ENCODE results near the gene TMEM205. TPM values are rescaled to one million over a fixed set of nuclear protein-coding genes. Genes with fewer than 3 reads are reported as not detected.

Gene TMEM205
- total and polyA plus RNA-seq, 7 donors: 11.1 to 291 (median 131) TPM

DNA sequence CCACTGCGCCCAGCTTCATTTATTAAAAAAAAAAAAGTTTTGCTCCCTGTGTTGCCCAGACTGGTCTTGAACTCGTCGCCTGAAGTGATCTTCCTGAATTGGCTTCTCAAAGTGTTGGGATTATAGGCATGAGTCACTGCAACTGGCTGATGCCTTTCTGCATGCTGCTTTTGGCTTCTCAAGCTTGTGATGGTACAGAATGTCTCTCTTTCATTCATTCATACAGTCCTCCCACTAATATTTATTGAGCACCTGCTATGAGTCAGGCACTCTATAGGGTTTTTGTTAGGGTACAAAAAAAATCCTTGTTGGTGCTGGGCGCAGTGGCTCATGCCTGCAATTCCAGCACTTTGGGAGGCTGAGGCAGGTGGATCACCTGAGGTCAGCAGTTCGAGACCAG, 41.1 kb downstream of the TMEM205 start:
- intact Hi-C loops (cut with DNase I): no loop called here
- H3K4me1 ChIP-seq: no peaks in the 10 kb centered on the region
- no peaks in the 10 kb centered on the region for H3K27me3 ChIP-seq
- H3K27ac ChIP-seq: no peak overlapping the region
- TF ChIP-seq, protein P1, sequence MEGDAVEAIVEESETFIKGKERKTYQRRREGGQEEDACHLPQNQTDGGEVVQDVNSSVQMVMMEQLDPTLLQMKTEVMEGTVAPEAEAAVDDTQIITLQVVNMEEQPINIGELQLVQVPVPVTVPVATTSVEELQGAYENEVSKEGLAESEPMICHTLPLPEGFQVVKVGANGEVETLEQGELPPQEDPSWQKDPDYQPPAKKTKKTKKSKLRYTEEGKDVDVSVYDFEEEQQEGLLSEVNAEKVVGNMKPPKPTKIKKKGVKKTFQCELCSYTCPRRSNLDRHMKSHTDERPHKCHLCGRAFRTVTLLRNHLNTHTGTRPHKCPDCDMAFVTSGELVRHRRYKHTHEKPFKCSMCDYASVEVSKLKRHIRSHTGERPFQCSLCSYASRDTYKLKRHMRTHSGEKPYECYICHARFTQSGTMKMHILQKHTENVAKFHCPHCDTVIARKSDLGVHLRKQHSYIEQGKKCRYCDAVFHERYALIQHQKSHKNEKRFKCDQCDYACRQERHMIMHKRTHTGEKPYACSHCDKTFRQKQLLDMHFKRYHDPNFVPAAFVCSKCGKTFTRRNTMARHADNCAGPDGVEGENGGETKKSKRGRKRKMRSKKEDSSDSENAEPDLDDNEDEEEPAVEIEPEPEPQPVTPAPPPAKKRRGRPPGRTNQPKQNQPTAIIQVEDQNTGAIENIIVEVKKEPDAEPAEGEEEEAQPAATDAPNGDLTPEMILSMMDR (IDR thresholded peaks at IDR 0.05): no peak
- TF ChIP-seq EP300 (IDR thresholded peaks at IDR 0.05) (no peak), POLR2AphosphoS5 (IDR thresholded peaks at IDR 0.05) (no peak)
- WGBS, 2 donors: 90 to 92% methylated on average over 5 of the region's 5 CpGs
- H3K36me3 ChIP-seq: no peaks in the 10 kb centered on the region
- no peak overlapping the region for H3K4me3 ChIP-seq
- no peaks in the 10 kb centered on the region for H3K9me3 ChIP-seq
- DNase-seq: no peak

DNA sequence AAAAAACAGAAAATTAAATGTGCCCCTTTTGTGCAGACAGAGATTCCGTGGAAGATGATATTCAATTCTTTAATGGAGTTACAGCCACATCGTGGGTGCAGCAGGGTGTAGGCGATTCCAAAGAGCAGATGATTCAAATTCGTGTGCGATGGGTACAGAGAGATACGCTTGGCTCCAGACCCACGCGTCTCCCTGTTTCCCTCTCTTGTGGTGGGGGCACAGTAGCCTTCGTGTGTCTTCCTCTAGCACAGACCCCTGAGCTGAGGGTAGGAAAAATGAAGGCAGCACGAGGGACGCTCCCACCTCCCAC, 45.3 kb downstream of the TMEM205 start:
- no peaks in the 10 kb centered on the region for H3K9me3 ChIP-seq
- DNase-seq: no peak
- intact Hi-C loops (cut with DNase I): no loop called here

DNA sequence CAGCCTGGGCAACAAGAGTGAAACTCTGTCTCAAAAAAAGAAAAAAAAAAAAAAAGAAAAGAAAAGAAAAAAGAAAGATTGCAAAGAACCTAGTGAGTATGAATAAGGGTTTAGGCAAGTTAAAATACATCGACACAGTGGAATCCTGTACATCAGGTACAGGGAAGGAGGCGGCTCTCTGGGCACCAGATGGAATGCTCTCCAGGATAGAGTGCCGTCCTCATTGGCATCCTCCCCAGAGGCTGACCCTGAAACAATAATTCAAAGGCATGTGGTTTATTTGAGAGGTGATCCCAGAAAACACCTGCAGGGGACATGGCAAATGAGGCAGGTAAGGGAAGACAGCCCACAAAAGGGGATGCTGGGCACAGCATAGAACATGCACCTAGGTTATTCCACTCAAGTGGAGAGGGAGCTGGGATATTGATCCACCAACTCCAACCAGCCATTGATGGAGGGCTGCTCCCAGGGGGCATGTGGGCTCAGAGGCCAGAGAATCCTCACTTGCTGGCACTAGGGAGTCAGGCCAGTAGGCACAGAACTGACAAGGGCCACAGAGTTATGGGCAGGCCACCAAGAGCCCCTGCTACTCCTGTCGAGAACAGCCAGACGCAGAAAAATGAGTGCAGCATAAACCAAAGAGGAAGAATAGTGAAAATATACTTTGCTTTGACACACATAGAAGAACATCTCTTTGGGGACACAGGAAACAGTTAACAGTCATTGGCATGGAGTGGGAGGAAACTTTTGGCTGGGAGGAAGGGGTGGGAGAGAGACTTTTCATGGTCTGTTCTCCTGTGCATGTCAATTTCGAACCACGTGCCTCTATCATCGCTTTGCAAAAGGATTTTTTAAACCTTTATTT, 45.9 kb downstream of the TMEM205 start:
- whole genome bisulfite sequencing, 2 donors: 80 to 84% methylated on average over 8 of the region's 8 CpGs

More for the DNA sequence above, 45.3 kb downstream of the TMEM205 start:
- H3K36me3 ChIP-seq: no peaks in the 10 kb centered on the region
- no peak for TF ChIP-seq POLR2AphosphoS5 (IDR thresholded peaks at IDR 0.05)
- TF ChIP-seq, protein P1 (IDR thresholded peaks at IDR 0.05): no peak
- no peak for TF ChIP-seq POLR2A (IDR thresholded peaks at IDR 0.05)
- no peak for TF ChIP-seq EP300 (IDR thresholded peaks at IDR 0.05)
- no peaks in the 10 kb centered on the region for H3K27me3 ChIP-seq
- no peak overlapping the region for H3K27ac ChIP-seq
- H3K4me1 ChIP-seq: no peaks in the 10 kb centered on the region
- H3K4me3 ChIP-seq: no peak overlapping the region
- WGBS, 2 donors: 88 to 93% methylated on average over 11 of the region's 11 CpGs

DNA sequence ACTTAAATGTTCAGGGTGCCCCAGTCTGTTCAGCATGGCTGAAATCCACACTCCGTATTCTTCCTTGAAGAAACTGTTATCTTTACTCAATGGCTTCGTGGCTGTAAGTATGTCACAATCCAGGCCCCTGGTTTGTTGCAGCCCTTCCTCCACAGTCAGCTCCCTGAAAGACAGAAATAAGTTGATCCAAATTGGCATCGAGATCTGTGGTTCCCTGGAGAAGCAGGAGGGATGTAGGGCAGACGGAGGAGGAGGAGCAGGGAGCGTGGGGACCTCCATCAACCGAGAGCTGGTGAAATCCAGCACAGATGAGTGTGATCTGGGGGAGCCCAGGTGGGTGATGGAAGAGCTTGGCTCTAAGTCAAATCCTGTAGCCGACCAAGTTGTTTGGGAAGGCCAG, 49.8 kb downstream of the TMEM205 start:
- H3K9me3 ChIP-seq: no peaks in the 10 kb centered on the region
- H3K27ac ChIP-seq: peak overlapping the region; percentile 5 to 31 (median 12)
- WGBS, 2 donors: 11 to 63% methylated on average over 7 of the region's 7 CpGs
- peak; percentile 72 for DNase-seq
- no peaks in the 10 kb centered on the region for H3K27me3 ChIP-seq
- intact Hi-C loops (cut with DNase I): no loop called here
- peaks cover 0 to 10% (median 7%) of the 10 kb centered on the region in 4 donors for H3K4me1 ChIP-seq
- H3K4me3 ChIP-seq: no peak overlapping the region
- TF ChIP-seq POLR2A (IDR thresholded peaks at IDR 0.05) (no peak), POLR2AphosphoS5 (IDR thresholded peaks at IDR 0.05) (no peak), EP300 (IDR thresholded peaks at IDR 0.05) (no peak)
- TF ChIP-seq, protein P1 (IDR thresholded peaks at IDR 0.05): no peak
- no peaks in the 10 kb centered on the region for H3K36me3 ChIP-seq

More for the DNA sequence above, 45.9 kb downstream of the TMEM205 start:
- Histone ChIP-seq H3K27me3 (no peaks in the 10 kb centered on the region), H3K36me3 (no peaks in the 10 kb centered on the region), H3K4me3 (no peak overlapping the region), H3K9me3 (no peaks in the 10 kb centered on the region), H3K4me1 (no peaks in the 10 kb centered on the region), H3K27ac (no peak overlapping the region)
- intact Hi-C loops (cut with DNase I): no loop called here
- TF ChIP-seq, protein P1 (IDR thresholded peaks at IDR 0.05): no peak
- TF ChIP-seq POLR2A (IDR thresholded peaks at IDR 0.05) (no peak), EP300 (IDR thresholded peaks at IDR 0.05) (no peak), POLR2AphosphoS5 (IDR thresholded peaks at IDR 0.05) (no peak)
- DNase-seq: no peak

All from sigmoid colon (tissue), 7 donors.